Measurements from ENCODE around the gene ART1. TPM values are rescaled to one million over a fixed set of nuclear protein-coding genes. Genes with fewer than 3 reads are reported as not detected.

The ART1 gene
- total RNA-seq, 1 donor from 2014 or later: not detected

GRCh38 chr11:3667149-3668035 lies 22.5 kb downstream of the ART1 start:
- H3K27me3 Mint-ChIP-seq (ENCODE audit: unreplicated experiment): peaks cover 10% of the 10 kb centered on the region
- H3K4me3 Mint-ChIP-seq (ENCODE audit: unreplicated experiment): no peak overlapping the region
- H3K27ac Mint-ChIP-seq (ENCODE audit: unreplicated experiment): no peak overlapping the region
- no peak for DNase-seq (ENCODE audit: low spot score)
- H3K9me3 Mint-ChIP-seq (ENCODE audit: unreplicated experiment): no peaks in the 10 kb centered on the region
- peaks cover 34% of the 10 kb centered on the region for H3K36me3 Mint-ChIP-seq (ENCODE audit: low read depth, unreplicated experiment)
- H3K4me1 Mint-ChIP-seq (ENCODE audit: unreplicated experiment): peaks cover 3% of the 10 kb centered on the region
- no peak for TF ChIP-seq CTCF (IDR thresholded peaks at IDR 0.05; ENCODE audit: unreplicated experiment)

GRCh38 chr11:3669128-3669527 lies 24.2 kb downstream of the ART1 start:
- Mint-ChIP-seq H3K9me3 (ENCODE audit: unreplicated experiment) (no peaks in the 10 kb centered on the region), H3K4me3 (ENCODE audit: unreplicated experiment) (no peak overlapping the region), H3K27ac (ENCODE audit: unreplicated experiment) (no peak overlapping the region), H3K36me3 (ENCODE audit: low read depth, unreplicated experiment) (peaks cover 35% of the 10 kb centered on the region), H3K4me1 (ENCODE audit: unreplicated experiment) (peaks cover 3% of the 10 kb centered on the region), H3K27me3 (ENCODE audit: unreplicated experiment) (peaks cover 10% of the 10 kb centered on the region)
- DNase-seq (ENCODE audit: low spot score): no peak
- no peak for TF ChIP-seq CTCF (IDR thresholded peaks at IDR 0.05; ENCODE audit: unreplicated experiment)

- no peak for TF ChIP-seq CTCF (IDR thresholded peaks at IDR 0.05; ENCODE audit: unreplicated experiment)
- no peak overlapping the region for H3K27ac Mint-ChIP-seq (ENCODE audit: unreplicated experiment)
- no peak overlapping the region for H3K4me3 Mint-ChIP-seq (ENCODE audit: unreplicated experiment)
- H3K4me1 Mint-ChIP-seq (ENCODE audit: unreplicated experiment): peaks cover 3% of the 10 kb centered on the region
- no peak for DNase-seq (ENCODE audit: low spot score)
- H3K9me3 Mint-ChIP-seq (ENCODE audit: unreplicated experiment): no peaks in the 10 kb centered on the region
- peaks cover 6% of the 10 kb centered on the region for H3K27me3 Mint-ChIP-seq (ENCODE audit: unreplicated experiment)
- H3K36me3 Mint-ChIP-seq (ENCODE audit: low read depth, unreplicated experiment): peaks cover 33% of the 10 kb centered on the region
Observed at GRCh38 chr11:3669742-3670183, 24.8 kb downstream of the ART1 start.

GRCh38 chr11:3671334-3672254 lies 26.7 kb downstream of the ART1 start, which contains the start of gene CHRNA10:
TSS of gene CHRNA10 (minus strand) at chr11:3671384. CDS start at chr11:3671312, 72 bp downstream.
- peaks cover 43% of the 10 kb centered on the region for H3K36me3 Mint-ChIP-seq (ENCODE audit: low read depth, unreplicated experiment)
- no peak within 1 kb of the TSS for H3K27ac Mint-ChIP-seq (ENCODE audit: unreplicated experiment)
- H3K4me3 Mint-ChIP-seq (ENCODE audit: unreplicated experiment): peak within 1 kb of the TSS; percentile 1

More at GRCh38 chr11:3671334-3672254, 26.7 kb downstream of the ART1 start, which contains the start of gene CHRNA10:
- Mint-ChIP-seq H3K9me3 (ENCODE audit: unreplicated experiment) (no peaks in the 10 kb centered on the region), H3K27me3 (ENCODE audit: unreplicated experiment) (peaks cover 3% of the 10 kb centered on the region), H3K4me1 (ENCODE audit: unreplicated experiment) (no peaks in the 10 kb centered on the region)
- TF ChIP-seq CTCF (IDR thresholded peaks at IDR 0.05; ENCODE audit: unreplicated experiment): no peak
- no peak for DNase-seq (ENCODE audit: low spot score)
